ENCODE results near the gene CRMP1. TPM values are rescaled to one million over a fixed set of nuclear protein-coding genes. Genes with fewer than 3 reads are reported as not detected.

Gene CRMP1
- total RNA-seq, 1 experiment from 2014 or later, result not detected

GRCh38 chr4:5928274-5928673 lies 35.4 kb upstream of the CRMP1 start:
- ChIA-PET CTCF (no interaction called here), POLR2A (ENCODE audit: unreplicated experiment) (no interaction called here)
- Histone ChIP-seq H3K27ac (ENCODE audit: low read length) (no peak overlapping the region), H3K4me1 (ENCODE audit: insufficient read depth, low read length) (no peaks in the 10 kb centered on the region), H3F3A (ENCODE audit: low read length, unreplicated experiment) (no peaks in the 10 kb centered on the region), H4K20me1 (ENCODE audit: low read length) (no peaks in the 10 kb centered on the region), H3K4me2 (ENCODE audit: low read length) (no peak overlapping the region), H2AFZ (ENCODE audit: low read length) (no peak overlapping the region), H3K9me3 (ENCODE audit: low read length) (no peaks in the 10 kb centered on the region), H3K4me3 (ENCODE audit: low read length) (no peak overlapping the region), H3K9ac (ENCODE audit: low read length) (no peak overlapping the region), H3K9me2 (replicated peaks; ENCODE audit: low read length) (no peaks in the 10 kb centered on the region), H3K27me3 (ENCODE audit: low read length) (peaks cover 58% of the 10 kb centered on the region), H3K79me2 (ENCODE audit: low read length) (no peaks in the 10 kb centered on the region), H3K36me3 (ENCODE audit: low read depth, low read length) (no peaks in the 10 kb centered on the region)
- BruUV-seq (replicated peaks), result no TSS peak
- TF ChIP-seq EZH2 (IDR thresholded peaks at IDR 0.05; ENCODE audit: low read length, unreplicated experiment) (no peak), EZH2phosphoT487 (IDR thresholded peaks at IDR 0.05; ENCODE audit: borderline replicate concordance, low read length) (no peak), CTCF (conservative IDR thresholded peaks at IDR 0.05; ENCODE audit: low read depth, low read length) (no peak)
- DNase-seq (no peak), ATAC-seq (no peak)
- intact Hi-C loops (cut with micrococcal nuclease), result no loop called here

DNA sequence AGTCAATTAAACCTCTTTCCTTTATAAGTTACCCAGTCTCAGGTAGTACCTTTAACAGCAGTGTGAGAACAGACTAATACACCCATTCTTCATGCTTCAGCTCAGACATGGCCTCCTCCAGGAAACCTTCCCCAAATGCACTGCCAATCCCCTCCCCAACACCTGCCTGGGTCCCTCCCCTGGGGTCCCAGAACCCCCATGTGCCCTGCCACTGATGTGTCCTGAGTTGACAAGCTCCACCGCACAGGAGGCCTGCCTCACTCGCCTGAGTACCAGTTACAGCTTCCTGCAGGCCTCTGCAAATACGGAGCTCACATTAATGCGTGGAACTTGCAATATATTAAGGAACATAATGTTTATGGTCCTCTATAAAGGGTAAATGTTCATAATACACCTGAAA lies 34.9 kb upstream of the CRMP1 start:
- no peak overlapping the region for H2AFZ ChIP-seq (ENCODE audit: low read length)
- no peaks in the 10 kb centered on the region for H3K9me3 ChIP-seq (ENCODE audit: low read length)
- CTCF ChIA-PET, result no interaction called here
- no peaks in the 10 kb centered on the region for H3K36me3 ChIP-seq (ENCODE audit: low read depth, low read length)
- no peaks in the 10 kb centered on the region for H3K9me2 ChIP-seq (replicated peaks; ENCODE audit: low read length)
- intact Hi-C loops (cut with micrococcal nuclease), result no loop called here
- no TSS peak for BruUV-seq (replicated peaks)
- DNase-seq (no peak), ATAC-seq (no peak)
- no peak overlapping the region for H3K27ac ChIP-seq (ENCODE audit: low read length)
- H3K9ac ChIP-seq (ENCODE audit: low read length), result no peak overlapping the region
- no peaks in the 10 kb centered on the region for H3K4me1 ChIP-seq (ENCODE audit: insufficient read depth, low read length)
- H3F3A ChIP-seq (ENCODE audit: low read length, unreplicated experiment), result no peaks in the 10 kb centered on the region
- H3K27me3 ChIP-seq (ENCODE audit: low read length), result peaks cover 58% of the 10 kb centered on the region
- no peaks in the 10 kb centered on the region for H3K79me2 ChIP-seq (ENCODE audit: low read length)
- H3K4me3 ChIP-seq (ENCODE audit: low read length), result no peak overlapping the region
- H3K4me2 ChIP-seq (ENCODE audit: low read length), result no peak overlapping the region
- no peaks in the 10 kb centered on the region for H4K20me1 ChIP-seq (ENCODE audit: low read length)
- POLR2A ChIA-PET (ENCODE audit: unreplicated experiment), result no interaction called here
- TF ChIP-seq EZH2phosphoT487 (IDR thresholded peaks at IDR 0.05; ENCODE audit: borderline replicate concordance, low read length) (no peak), EZH2 (IDR thresholded peaks at IDR 0.05; ENCODE audit: low read length, unreplicated experiment) (no peak), CTCF (conservative IDR thresholded peaks at IDR 0.05; ENCODE audit: low read depth, low read length) (no peak)

DNA sequence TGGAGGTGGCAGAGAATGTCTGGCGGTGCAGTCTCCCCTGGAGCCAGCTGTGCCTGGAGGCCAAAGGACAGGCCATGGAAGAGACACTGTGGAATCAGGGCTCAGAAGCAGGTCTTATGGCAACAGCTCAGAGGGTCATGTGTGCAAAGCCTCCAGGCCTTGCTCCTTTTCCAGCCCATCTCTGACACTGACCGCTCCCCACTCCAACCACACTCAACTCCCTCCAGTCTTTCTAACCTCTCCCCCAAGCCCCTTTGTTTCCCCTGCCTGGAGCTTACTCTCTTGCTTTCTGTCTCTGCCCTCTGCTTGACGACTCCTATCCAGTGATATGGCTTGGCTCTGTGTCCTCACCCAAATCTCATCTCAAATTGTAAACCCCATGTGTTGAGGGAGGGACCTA lies 34.2 kb upstream of the CRMP1 start:
- H3K79me2 ChIP-seq (ENCODE audit: low read length), result no peaks in the 10 kb centered on the region
- no peaks in the 10 kb centered on the region for H3F3A ChIP-seq (ENCODE audit: low read length, unreplicated experiment)
- ChIA-PET POLR2A (ENCODE audit: unreplicated experiment) (no interaction called here), CTCF (no interaction called here)
- no peaks in the 10 kb centered on the region for H3K9me3 ChIP-seq (ENCODE audit: low read length)
- H4K20me1 ChIP-seq (ENCODE audit: low read length), result no peaks in the 10 kb centered on the region
- TF ChIP-seq EZH2 (IDR thresholded peaks at IDR 0.05; ENCODE audit: low read length, unreplicated experiment), result no peak
- TF ChIP-seq CTCF (conservative IDR thresholded peaks at IDR 0.05; ENCODE audit: low read depth, low read length), result no peak
- no peak for TF ChIP-seq EZH2phosphoT487 (IDR thresholded peaks at IDR 0.05; ENCODE audit: borderline replicate concordance, low read length)
- no peak overlapping the region for H3K4me2 ChIP-seq (ENCODE audit: low read length)
- no peaks in the 10 kb centered on the region for H3K9me2 ChIP-seq (replicated peaks; ENCODE audit: low read length)
- H2AFZ ChIP-seq (ENCODE audit: low read length), result no peak overlapping the region
- no peaks in the 10 kb centered on the region for H3K4me1 ChIP-seq (ENCODE audit: insufficient read depth, low read length)
- no TSS peak for BruUV-seq (replicated peaks)
- no peak overlapping the region for H3K27ac ChIP-seq (ENCODE audit: low read length)
- no peaks in the 10 kb centered on the region for H3K36me3 ChIP-seq (ENCODE audit: low read depth, low read length)
- no peak for ATAC-seq
- no peak overlapping the region for H3K9ac ChIP-seq (ENCODE audit: low read length)
- peaks cover 60% of the 10 kb centered on the region for H3K27me3 ChIP-seq (ENCODE audit: low read length)
- no peak for DNase-seq
- intact Hi-C loops (cut with micrococcal nuclease), result no loop called here
- H3K4me3 ChIP-seq (ENCODE audit: low read length), result no peak overlapping the region

All from PC-3 (cell line).